ENCODE results near the gene DRC1. TPM values are rescaled to one million over a fixed set of nuclear protein-coding genes. Genes with fewer than 3 reads are reported as not detected.

Gene DRC1
- total and polyA plus RNA-seq, 2 donors = 1.0 TPM; not detected in 1

- no peak for DNase-seq (ENCODE audit: extremely low spot score)
- Histone ChIP-seq H3K4me1 (ENCODE audit: insufficient read depth) (no peaks in the 10 kb centered on the region), H3K36me3 (ENCODE audit: insufficient read depth) (no peaks in the 10 kb centered on the region), H3K27ac (ENCODE audit: low read depth) (no peak overlapping the region), H3K4me3 (ENCODE audit: low read depth, low read length) (no peak overlapping the region)
- WGBS = 95% methylated on average over 2 of the region's 2 CpGs
Observed at GRCh38 chr2:26442301-26442700, 40.6 kb downstream of the DRC1 start.

DNA sequence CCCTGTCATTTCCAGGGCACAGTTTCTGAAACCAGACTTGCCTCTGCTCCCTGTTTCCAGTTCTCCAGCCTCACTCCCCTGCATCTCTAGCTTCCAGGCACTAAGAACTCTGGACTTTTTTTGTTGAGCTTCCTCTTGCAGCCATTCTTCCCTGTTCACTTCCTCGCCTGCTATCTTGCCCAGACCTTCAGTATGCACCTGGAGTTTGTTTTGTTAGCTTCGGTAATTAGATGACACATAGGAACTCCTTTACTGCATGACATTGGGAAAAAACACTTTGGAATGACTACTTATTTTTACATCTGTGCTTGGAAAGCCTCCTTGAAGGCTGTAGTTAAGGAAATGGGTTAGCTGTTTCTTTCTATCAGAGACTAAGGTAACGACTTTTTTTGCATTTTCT is 41.0 kb downstream of the DRC1 start:
- DNase-seq (ENCODE audit: extremely low spot score) = no peak
- 74% methylated on average over 3 of the region's 3 CpGs for WGBS
- no peak overlapping the region for H3K27ac ChIP-seq (ENCODE audit: low read depth)

DNA sequence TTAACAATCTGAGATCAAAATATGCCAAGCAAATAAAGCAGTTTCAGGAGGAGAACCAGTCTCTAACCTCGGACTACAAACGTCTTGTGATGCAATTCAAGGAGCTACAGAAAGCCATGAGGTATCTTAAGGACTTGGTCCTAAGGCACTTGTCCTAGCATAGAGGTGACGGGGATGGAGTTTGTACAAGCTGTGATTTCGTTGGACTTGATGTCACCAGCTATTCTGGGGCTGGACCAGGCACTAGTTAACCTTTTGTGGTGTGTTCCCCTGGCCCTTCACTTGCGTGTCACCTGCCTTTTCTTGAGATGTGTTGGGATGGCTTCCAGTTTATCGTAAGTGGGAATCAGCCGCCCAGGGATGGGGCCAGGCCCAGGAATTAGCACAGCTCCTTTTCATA is 42.5 kb downstream of the DRC1 start:
- 82% methylated on average over 7 of the region's 7 CpGs for WGBS
- H3K27ac ChIP-seq (ENCODE audit: low read depth) = no peak overlapping the region
- no peak for DNase-seq (ENCODE audit: extremely low spot score)
- no peaks in the 10 kb centered on the region for H3K4me1 ChIP-seq (ENCODE audit: insufficient read depth)
- H3K36me3 ChIP-seq (ENCODE audit: insufficient read depth) = no peaks in the 10 kb centered on the region
- H3K4me3 ChIP-seq (ENCODE audit: low read depth, low read length) = no peak overlapping the region

More for the DNA sequence above, 41.0 kb downstream of the DRC1 start:
- H3K4me3 ChIP-seq (ENCODE audit: low read depth, low read length) = no peak overlapping the region
- H3K36me3 ChIP-seq (ENCODE audit: insufficient read depth) = no peaks in the 10 kb centered on the region
- no peaks in the 10 kb centered on the region for H3K4me1 ChIP-seq (ENCODE audit: insufficient read depth)

DNA sequence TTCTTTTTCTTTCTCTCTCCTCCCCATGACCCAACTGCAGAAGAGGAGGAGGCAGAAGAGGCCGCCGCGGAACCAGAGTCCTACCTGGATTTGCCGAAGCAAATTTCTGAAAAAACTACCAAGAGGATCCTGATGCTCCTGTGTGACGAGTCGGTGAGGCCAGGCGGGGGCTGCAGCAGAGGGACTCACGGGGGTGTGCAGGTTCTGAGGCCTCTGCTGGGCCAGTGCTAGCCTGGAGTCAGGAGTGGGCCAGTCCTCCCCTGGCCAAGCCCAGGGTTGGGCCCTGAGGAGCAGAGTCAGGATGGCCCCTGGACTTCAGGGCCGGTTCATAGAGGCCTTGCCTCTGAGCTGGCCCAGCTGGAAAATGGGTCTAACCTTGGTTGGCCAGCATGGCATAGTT is 46.9 kb downstream of the DRC1 start:
- H3K36me3 ChIP-seq (ENCODE audit: insufficient read depth) = no peaks in the 10 kb centered on the region
- no peak overlapping the region for H3K27ac ChIP-seq (ENCODE audit: low read depth)
- 92% methylated on average over 9 of the region's 9 CpGs for WGBS
- no peak overlapping the region for H3K4me3 ChIP-seq (ENCODE audit: low read depth, low read length)
- no peaks in the 10 kb centered on the region for H3K4me1 ChIP-seq (ENCODE audit: insufficient read depth)
- no peak for DNase-seq (ENCODE audit: extremely low spot score)

GRCh38 chr2:26449278-26450030 is 47.7 kb downstream of the DRC1 start:
- Histone ChIP-seq H3K27ac (ENCODE audit: low read depth) (no peak overlapping the region), H3K4me3 (ENCODE audit: low read depth, low read length) (no peak overlapping the region), H3K36me3 (ENCODE audit: insufficient read depth) (no peaks in the 10 kb centered on the region), H3K4me1 (ENCODE audit: insufficient read depth) (no peaks in the 10 kb centered on the region)
- no peak for DNase-seq (ENCODE audit: extremely low spot score)
- WGBS = 92% methylated on average over 10 of the region's 10 CpGs

- 83% methylated on average over 13 of the region's 13 CpGs for WGBS
- Histone ChIP-seq H3K4me1 (ENCODE audit: insufficient read depth) (no peaks in the 10 kb centered on the region), H3K27ac (ENCODE audit: low read depth) (no peak overlapping the region), H3K4me3 (ENCODE audit: low read depth, low read length) (no peak overlapping the region), H3K36me3 (ENCODE audit: insufficient read depth) (no peaks in the 10 kb centered on the region)
- no peak for DNase-seq (ENCODE audit: extremely low spot score)
Observed at GRCh38 chr2:26450031-26450635, 48.4 kb downstream of the DRC1 start.

GRCh38 chr2:26451700-26452099 is 50.0 kb downstream of the DRC1 start:
- no peak for DNase-seq (ENCODE audit: extremely low spot score)
- 97% methylated on average over 1 of the region's 1 CpG for WGBS
- H3K36me3 ChIP-seq (ENCODE audit: insufficient read depth) = no peaks in the 10 kb centered on the region

DNA sequence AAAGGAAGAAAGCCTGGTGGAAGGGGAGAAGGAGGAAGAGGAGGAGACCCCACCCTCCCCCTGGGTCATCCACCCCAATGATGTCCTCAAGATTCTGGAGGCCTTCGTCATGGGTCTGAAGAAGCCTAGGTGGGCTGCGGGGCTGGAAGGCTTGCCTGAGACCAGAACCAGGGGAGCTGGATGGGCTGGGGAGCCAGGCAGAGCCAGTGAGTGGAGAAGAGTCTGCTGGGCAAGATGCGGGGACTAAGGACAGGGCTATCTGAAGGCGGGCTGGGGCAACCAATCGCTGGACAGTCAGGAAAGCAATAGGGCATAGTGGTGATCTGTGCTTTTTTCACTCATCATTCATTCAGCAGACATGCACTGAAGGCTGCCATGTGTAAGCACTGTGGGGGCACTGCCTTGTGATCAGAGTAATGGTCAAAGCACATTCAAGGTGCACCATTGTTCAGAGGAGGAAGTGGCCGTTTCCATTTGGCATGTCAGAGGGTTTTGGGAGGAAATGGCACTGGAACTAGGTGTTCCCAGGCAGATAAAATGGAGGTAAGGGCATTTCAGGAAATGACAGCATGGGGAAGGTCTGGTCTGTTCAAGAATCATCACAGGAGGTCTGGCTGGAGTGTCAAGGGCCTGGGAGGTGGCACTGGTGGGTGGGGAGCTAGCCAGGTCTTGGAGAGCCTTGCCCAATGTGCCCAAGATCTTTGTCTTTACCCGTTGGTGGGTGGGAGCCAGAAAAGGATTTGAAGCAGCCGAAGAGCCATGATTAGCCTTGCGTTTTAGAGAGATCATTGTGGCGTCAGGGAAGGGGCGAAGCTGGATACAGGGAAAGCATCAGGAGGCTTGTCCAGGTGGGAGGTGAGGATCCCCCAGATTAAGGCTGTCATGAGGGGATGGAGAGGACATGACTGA is 52.0 kb downstream of the DRC1 start:
- 83% methylated on average over 11 of the region's 11 CpGs for WGBS
- DNase-seq (ENCODE audit: extremely low spot score) = no peak
- no peaks in the 10 kb centered on the region for H3K4me1 ChIP-seq (ENCODE audit: insufficient read depth)
- H3K36me3 ChIP-seq (ENCODE audit: insufficient read depth) = no peaks in the 10 kb centered on the region
- no peak overlapping the region for H3K27ac ChIP-seq (ENCODE audit: low read depth)
- no peak overlapping the region for H3K4me3 ChIP-seq (ENCODE audit: low read depth, low read length)

More at GRCh38 chr2:26451700-26452099, 50.0 kb downstream of the DRC1 start:
- H3K4me3 ChIP-seq (ENCODE audit: low read depth, low read length) = no peak overlapping the region
- no peaks in the 10 kb centered on the region for H3K4me1 ChIP-seq (ENCODE audit: insufficient read depth)
- H3K27ac ChIP-seq (ENCODE audit: low read depth) = no peak overlapping the region

GRCh38 chr2:26454561-26455001 is 52.9 kb downstream of the DRC1 start:
- Histone ChIP-seq H3K4me1 (ENCODE audit: insufficient read depth) (no peaks in the 10 kb centered on the region), H3K4me3 (ENCODE audit: low read depth, low read length) (no peak overlapping the region), H3K36me3 (ENCODE audit: insufficient read depth) (no peaks in the 10 kb centered on the region), H3K27ac (ENCODE audit: low read depth) (no peak overlapping the region)
- DNase-seq (ENCODE audit: extremely low spot score) = no peak
- WGBS = 94% methylated on average over 10 of the region's 10 CpGs

DNA sequence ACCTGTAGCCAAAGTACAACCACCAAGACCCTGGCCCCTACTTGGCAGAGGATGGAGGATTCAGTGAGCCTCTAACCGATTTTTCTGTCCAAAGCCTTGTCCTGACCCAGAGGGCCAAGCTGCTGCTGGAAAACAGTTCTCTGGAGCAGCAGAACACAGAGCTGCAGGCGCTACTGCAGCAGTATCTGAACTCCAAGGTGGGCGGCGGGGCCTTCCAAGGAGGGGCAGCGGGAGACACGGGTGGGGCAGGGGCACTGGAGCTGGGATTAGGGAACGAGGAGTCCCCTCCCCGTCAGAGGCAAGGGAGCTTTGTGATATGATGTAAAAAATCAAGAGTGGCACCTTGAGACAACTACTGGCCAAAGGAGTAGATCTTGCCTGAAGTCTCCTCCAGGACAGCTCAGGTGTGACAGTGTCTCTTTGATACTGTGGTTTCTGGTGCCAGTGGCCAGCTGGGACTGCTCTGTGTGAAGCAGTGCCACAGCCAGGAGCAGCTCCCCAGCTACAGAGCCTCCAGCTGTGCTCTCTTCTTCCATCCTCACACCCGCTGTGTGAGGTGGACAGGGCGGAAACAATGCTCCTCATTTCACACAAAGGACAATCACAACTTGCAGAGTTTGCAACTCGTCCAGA is 53.4 kb downstream of the DRC1 start:
- H3K4me3 ChIP-seq (ENCODE audit: low read depth, low read length) = no peak overlapping the region
- H3K27ac ChIP-seq (ENCODE audit: low read depth) = no peak overlapping the region
- DNase-seq (ENCODE audit: extremely low spot score) = no peak
- 72% methylated on average over 11 of the region's 11 CpGs for WGBS
- H3K4me1 ChIP-seq (ENCODE audit: insufficient read depth) = no peaks in the 10 kb centered on the region
- H3K36me3 ChIP-seq (ENCODE audit: insufficient read depth) = no peaks in the 10 kb centered on the region

DNA sequence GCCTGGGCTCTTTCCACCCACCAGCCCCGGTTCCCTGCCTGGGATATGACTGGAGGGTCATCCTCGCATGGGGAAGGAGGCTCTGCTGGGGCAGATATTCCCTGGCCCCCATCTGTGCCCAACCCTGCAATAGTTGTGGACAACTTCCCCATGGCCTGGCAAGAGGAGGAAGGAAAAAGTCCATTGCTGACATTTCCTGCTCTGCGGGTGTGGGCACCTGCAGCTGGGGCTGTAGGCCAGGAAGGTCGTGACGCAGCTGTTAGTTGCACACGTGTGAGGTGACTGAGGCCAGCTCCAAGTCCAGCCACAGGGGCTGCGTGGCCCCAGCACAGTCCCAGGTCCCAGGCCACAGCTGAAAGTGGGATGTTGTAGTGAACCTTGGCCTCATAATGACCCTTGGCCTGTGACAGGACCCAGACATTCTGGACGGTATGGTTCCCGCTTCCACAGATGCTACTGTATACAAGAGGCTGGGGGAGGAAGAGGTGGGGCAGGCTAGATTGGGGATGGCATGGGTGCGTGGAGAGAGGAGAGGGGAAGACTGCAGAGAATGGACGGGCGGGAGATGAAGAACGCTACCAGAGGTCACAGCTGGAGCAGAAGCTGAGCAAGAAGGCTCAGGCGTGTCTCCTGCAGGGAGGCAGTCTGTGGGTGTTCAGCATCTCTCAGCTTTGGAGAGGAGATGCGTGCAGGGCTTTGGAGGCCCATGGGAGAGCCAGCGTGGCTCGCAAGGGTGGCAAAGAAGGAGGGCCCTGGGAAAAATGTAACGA is 54.1 kb downstream of the DRC1 start:
- 74% methylated on average over 18 of the region's 18 CpGs for WGBS
- H3K4me1 ChIP-seq (ENCODE audit: insufficient read depth) = no peaks in the 10 kb centered on the region
- H3K4me3 ChIP-seq (ENCODE audit: low read depth, low read length) = no peak overlapping the region
- DNase-seq (ENCODE audit: extremely low spot score) = no peak
- H3K36me3 ChIP-seq (ENCODE audit: insufficient read depth) = no peaks in the 10 kb centered on the region
- H3K27ac ChIP-seq (ENCODE audit: low read depth) = no peak overlapping the region

GRCh38 chr2:26456440-26457250 is 54.9 kb downstream of the DRC1 start:
- 90% methylated on average over 10 of the region's 10 CpGs for WGBS
- no peak for DNase-seq (ENCODE audit: extremely low spot score)
- Histone ChIP-seq H3K36me3 (ENCODE audit: insufficient read depth) (no peaks in the 10 kb centered on the region), H3K27ac (ENCODE audit: low read depth) (no peak overlapping the region), H3K4me3 (ENCODE audit: low read depth, low read length) (no peak overlapping the region), H3K4me1 (ENCODE audit: insufficient read depth) (no peaks in the 10 kb centered on the region)

Data from urinary bladder (tissue), 4 donors.